Gastrocnemius medialis (tissue), 4 donors: Measurements from ENCODE around the gene COP1.

ENCODE experiments used
- POLR2A ChIP-seq, 2 donors: fragments of 450-650 bp; IDR thresholded peaks; one replicate each; pipeline ENCODE4 v1.6.1; 2017; ENCODE audit warnings: antibody characterized with exemption in 2 of 2, mild to moderate bottlenecking in 2 of 2, moderate library complexity in 2 of 2
- TF ChIP-seq, protein P1 (sequence below), 5 experiments: fragments of 450-650 bp in 3 of 5; fragments of 200-600 bp in 2 of 5; sonication (generic) in 2 of 5; IDR thresholded peaks in 4 of 5; conservative IDR thresholded peaks in 1 of 5; 1 replicate in 4 of 5; 2 replicates in 1 of 5; pipeline ENCODE4 v1.5.1; 2016 to 2019; ENCODE audit warnings: antibody characterized with exemption in 5 of 5, mild to moderate bottlenecking in 3 of 5, moderate library complexity in 3 of 5

DNA sequence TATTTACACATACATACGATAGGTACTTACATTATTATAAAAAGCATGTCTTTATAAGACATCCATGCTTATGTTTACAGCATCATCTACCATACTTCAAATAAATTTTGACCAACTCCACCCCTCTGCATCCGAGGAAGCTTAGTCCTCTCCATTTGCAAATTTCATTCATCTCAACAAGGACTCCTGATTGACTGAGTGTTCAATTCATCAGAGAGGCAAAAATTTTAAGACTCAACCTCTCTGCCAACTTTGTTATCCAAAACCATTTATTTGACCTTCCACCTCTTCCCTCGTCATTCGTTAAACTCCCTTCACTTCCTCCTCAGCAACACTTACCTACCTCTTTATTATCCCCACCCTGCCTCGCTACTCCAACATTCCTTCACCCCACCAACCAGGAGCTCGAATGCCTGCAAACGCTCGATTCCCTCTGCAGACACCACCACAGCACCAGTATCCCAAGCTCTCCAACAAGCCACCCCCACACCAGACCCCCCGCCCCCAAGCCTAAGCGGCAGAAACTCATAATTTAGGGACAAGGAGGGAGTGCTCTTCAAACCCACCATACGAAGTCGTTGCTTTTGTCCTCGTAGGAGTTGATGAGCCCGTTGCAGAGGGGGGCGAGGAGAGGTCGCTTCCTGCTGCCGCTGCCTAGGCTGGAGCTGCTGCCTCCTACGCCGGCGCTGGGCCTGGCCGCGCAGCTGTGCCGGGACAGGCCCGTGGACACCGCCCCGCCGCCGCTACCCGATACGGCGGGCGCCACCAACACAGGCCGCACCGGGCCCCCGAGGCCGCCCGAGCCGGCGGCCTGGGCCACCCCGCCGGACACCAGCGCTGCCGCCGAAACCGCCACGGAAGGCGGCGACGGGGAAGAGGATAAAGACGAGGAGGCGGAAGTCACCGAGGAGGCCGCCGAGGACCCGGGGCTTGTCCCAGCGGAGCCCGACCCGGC, 803 bp downstream of the COP1 start:
- no peak for TF ChIP-seq POLR2A (IDR thresholded peaks at IDR 0.05)
- TF ChIP-seq, protein P1, sequence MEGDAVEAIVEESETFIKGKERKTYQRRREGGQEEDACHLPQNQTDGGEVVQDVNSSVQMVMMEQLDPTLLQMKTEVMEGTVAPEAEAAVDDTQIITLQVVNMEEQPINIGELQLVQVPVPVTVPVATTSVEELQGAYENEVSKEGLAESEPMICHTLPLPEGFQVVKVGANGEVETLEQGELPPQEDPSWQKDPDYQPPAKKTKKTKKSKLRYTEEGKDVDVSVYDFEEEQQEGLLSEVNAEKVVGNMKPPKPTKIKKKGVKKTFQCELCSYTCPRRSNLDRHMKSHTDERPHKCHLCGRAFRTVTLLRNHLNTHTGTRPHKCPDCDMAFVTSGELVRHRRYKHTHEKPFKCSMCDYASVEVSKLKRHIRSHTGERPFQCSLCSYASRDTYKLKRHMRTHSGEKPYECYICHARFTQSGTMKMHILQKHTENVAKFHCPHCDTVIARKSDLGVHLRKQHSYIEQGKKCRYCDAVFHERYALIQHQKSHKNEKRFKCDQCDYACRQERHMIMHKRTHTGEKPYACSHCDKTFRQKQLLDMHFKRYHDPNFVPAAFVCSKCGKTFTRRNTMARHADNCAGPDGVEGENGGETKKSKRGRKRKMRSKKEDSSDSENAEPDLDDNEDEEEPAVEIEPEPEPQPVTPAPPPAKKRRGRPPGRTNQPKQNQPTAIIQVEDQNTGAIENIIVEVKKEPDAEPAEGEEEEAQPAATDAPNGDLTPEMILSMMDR (IDR thresholded peaks at IDR 0.05 in 4 of 5, conservative IDR thresholded peaks at IDR 0.05 in 1 of 5): no peak
